NCI-H187 (cell line): ENCODE results near the gene ASAP2.
"Not testable (repeated sequence)": the region's sequence is repeated elsewhere in the genome, so short reads cannot be mapped to it uniquely, and the experiment has no call there.

ENCODE experiments used
- DNase-seq, 2 experiments: peaks; one replicate each; lab custom pipeline; 2025; lab: John Stamatoyannopoulos, UW

Gene ASAP2

DNA sequence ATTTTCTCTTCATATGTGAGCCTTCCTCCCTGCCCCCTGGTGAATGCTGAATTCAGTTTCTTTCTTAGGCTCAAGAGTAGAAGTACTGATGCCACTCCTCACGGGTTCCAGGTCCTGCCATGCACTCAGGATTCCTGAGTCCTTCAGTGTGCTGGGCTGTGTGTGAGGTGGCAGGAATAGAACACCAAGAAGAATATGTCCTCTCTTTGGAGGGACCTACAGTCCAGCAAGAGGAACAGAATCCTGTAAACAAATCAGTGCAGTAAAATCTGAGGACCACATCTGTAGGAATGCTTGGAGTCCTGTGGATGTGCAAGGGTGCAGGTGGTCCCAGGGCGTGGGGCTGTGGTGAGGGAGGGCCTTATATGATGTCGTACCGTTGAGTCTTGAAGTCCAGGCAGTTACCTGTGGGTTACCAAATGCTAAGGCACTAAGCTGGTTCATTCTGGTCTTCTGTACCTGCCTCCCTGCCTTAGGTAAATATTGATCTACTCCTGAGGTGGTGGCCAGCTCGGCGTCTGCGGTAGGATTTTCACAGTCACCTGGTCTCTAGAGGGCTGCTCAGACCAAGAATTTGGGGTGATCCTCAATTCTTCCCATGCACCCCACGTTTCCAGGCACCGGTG is 5.5 kb downstream of the ASAP2 start:
- DNase-seq: no peak

DNA sequence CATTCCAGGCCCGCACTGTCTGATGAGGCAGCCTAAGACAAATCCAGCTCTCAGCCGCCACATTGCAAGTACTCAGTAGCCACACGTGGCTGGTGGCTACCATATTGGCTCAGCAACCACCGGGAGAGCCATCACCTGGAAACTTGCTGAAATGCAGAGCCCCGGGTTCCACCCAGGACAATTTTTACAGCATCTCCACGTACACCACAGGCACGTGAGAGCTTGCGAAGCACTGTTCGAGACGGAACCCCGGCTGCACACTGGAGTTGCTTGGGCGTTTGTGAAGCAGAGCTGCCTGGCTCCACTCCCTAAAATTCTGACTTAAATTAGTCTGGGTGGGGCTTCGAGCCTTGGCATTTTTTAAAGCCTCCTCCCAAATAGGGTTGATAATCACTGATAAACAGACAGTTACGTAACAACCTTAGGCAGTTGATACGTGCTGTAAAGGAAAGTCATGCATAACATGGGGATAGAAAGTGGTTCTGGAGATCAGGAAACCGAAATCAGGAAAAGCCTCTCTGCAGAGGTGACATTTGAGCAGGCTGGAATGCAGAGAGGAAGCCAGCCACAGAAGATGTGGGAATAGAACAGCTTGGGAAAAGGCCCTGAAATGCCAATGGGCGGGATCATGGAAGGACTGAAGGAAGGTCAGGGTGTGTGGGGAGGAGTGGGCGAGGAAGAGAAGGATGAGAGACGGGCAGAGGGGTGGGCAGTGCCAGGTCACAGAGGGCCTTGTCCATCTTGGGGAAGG is 6.2 kb downstream of the ASAP2 start:
- DNase-seq: no peak

DNA sequence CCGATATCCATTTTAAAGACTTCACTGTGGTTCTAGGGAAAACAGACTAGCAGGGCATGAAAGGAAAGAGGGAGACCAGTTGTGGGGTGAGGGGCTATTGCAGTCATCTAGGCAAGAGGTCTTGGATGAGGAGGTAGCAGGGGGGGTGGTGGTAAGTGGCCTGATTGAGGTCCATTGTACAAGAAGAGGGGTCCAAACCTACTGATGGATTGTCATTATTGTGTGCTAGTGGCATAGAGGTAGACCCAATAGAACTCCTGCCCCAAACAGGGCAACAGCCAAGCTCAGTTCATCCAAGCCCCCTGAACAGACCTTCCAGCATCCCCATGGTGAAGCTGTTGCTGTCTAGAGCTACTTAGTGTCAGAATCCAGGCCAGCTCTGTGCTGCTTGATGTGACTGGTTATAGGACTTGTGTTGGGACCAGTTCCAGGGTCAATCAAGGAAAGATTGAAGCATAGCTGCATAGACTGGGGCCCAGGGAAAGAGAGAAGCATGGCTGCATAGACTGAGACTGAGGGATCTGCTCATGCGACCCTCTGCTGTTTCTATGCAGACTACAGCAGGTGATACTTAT is 7.0 kb downstream of the ASAP2 start:
- DNase-seq: no peak

DNA sequence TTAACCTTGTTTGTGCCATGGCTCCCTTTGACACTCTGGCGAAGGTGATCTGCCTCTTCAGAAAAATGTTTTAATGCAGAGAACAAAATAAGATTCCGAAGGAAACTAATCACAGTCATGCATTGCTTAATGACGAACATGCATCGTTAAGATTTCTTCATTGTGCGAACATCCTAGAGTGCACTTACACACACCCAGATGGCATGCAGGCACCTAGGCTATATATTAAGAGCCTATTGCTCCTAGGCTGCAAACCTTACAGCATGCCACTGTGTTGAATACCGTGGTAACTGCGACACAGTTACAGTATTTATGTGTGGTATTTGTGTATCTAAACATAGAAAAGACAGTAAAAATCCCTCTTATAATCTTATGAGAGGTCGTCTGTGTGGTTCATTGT is 8.3 kb downstream of the ASAP2 start:
- DNase-seq: peak in 1 of 2 experiments; percentile 33

DNA sequence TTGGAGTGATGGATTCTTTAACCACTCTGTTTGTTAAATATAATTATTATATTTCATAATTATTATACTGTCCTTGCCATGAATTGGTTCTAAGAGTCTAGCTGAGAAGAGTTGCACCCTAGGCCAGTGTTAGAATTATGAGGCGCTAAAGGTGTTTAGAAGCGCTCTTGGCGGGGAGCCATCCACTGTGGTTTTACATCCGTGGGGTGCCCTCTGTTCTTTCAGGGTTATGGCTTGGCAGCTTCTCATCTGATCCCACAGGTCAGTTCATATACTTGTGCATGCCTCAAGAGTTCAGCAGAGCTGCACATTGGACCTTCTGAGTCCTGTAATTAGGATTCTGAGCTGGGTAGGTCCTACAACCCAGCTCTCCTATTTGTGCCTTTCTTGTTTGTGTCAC is 9.1 kb downstream of the ASAP2 start:
- no peak for DNase-seq

DNA sequence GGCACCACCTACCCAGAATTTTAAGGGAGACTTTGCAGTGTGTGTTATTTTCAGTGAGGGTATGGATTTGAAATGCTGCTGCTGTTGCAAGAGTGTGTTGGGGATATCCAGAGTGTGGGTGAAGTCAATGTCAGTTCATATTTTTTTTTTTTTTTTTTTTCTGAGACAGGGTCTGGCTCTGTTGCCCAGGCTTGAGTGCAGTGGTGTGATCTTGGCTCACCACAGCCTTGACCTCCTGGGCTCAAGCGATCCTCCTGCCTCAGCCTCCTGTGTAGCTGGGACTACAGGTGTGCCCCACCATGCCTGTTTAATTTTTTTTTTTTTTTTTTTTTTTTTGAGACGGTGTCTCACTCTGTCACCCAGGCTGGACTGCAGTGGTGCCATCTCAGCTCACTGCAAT is 9.5 kb downstream of the ASAP2 start:
- DNase-seq: not testable (repeated sequence)

DNA sequence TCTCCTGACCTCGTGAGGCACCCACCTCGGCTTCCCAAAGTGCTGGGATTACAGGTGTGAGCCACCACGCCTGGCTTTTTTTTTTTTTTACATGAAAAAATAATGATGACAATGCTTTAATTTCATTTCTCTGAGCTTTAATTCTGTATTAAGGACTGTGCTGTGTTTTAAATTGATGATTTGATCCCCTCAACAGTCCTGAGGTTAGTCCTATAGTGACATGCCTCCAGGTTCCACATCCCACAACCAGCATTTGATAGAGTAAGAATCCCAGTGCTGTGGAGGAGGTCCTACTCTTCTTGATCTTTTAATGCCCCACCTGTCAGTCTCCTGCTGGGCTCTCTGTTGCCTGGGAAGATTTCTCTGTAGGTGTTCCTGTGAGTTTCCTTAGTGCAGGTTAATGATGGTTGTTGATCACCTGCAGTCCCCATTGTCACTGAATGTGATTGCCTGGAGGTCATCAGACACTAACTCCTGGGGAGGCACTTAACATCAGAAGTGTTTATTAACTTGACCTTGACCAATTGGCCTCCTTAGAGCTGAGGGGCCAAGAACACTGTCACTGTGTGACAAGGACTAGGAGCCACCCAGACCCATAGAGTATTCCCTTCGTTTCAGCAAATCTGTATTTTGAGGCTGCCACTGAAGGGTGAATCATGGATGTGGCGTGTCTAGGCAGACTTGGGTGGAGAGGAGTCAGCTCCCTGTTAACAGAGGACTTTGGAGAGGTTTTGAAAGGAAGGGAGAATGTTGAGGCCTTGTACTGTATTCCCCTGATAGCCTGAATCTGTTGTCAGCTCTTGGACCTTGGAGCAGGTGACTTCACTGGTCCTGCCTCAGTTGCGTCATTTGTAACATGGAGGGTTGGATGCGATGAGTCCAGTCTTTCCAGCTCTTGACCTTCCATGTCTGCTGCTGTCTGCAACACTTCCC is 11.5 kb downstream of the ASAP2 start:
- DNase-seq: no peak

DNA sequence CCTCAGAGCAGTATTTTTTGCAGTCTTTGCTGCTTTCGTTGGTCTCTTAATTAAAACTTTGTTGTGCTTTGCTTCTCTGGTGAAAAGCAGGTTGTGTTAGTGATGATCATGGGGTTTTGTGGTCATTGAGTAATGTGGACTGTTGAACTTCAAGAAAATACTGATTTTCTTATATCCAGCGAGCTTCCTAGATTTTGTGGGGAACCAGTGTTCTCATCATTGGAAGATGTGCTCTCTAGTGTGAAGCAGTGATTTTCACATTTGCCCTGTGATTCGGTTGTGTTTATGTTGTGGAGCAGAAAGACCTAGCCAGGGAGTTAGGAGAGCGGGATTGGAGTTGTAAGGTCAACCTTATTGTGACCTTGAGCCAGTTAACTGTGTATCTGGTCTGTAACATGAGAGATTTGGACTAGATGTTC is 12.4 kb downstream of the ASAP2 start:
- DNase-seq: no peak

DNA sequence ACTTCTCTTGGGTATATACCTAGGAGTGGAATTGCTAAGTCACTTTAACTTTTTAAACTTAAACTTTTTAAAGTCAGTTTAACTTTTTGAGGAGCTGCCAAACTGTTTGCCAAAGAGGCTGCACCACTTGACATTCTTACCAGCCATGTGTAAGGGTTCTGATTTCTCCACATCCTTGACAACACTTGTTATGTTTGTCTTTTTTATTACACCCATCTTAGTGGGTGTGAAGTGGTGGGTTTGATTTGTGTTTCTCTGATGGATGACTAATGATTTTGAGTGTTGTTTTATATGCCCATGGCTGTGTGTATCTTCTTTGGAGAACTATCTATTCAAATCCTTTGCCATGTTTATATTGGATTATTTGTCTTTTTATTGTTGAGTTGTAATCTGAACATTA is 13.6 kb downstream of the ASAP2 start:
- DNase-seq: no peak

DNA sequence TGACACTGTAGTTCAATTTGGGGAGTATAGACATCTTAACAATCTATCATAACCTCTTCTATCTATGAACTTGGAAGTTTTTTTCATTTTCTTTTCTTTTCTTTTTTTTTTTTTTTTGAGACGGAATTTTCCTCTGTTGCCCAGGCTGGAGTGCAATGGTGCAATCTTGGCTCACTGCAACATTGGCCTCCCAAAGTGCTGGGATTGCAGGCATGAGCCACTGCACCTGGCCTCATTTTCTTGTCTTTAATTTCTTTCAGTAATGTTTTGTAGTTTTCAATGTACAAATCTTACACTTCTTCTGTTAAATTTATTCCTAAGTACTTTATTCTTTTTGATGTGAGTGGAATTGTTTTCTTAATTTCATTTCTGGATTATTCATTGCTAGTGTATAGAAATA is 14.6 kb downstream of the ASAP2 start:
- DNase-seq: no peak

DNA sequence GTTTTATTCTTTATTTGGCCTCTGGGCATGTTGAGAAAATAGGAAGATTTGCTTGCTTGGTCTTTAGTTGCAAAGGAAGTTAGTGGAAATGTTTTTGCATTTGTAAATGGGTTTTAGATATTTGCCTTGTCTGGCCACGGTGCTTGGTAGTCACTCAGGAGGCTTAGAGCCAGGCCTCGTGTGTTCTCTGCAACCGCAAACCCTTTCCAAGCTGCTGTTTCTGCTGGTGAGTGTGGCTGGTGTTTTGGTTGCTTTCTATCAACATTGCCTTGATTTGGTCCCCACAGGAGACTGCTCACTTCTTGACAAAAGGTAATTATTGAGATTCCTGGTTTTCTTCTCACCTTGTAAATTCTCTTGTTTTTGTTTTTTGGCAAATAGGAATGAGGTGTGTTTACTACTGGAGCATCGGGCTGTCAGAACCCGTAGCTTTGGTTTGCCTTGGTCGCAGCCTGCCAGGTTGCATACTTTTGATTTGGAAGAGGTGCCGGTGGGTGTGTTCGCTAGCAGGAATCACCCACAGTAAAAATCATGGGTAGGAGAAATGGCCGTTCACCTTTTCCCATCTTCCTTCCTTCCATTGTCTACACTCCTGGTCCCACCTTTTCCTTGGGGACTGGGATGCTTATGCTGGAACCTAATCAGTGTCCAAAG is 15.8 kb downstream of the ASAP2 start:
- no peak for DNase-seq

DNA sequence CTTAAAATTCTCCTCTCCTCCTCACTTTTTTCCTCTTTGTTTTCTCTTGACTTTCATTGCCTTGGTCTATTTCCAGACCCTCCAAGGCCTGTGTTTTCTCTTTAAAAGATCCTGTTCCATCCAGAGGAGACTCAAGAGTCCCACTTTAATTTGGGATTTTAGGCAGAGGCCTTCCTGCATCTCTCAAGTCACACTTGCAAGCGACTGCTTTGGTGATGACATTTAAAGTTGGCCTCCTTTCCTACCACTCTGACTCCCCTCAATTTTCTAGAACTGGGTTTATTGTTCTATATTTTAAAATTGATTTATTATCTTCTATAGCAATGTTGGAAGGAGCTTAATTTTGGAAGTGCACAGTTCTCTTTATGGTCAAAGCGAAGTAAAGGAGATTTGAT is 16.3 kb downstream of the ASAP2 start:
- no peak for DNase-seq

DNA sequence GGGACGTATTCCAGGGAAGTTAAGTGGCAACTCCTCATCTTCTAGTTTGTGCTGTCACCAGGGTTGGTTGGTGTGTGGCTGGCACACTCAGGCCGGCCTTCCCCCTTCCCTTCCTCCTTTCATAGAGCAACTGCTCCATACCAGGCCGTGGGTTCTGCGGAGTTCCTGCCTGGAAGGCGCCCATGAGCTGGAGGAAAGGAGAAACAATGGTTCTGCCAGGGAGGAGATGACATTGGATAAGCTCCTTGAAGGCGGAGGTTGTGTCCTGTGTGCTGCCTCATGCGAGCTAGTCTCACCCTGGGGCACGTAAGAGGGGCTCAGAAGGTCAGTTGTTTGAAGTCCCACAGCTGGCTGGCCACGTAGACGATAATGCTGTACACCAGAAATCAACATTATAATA is 19.2 kb downstream of the ASAP2 start:
- DNase-seq: no peak

DNA sequence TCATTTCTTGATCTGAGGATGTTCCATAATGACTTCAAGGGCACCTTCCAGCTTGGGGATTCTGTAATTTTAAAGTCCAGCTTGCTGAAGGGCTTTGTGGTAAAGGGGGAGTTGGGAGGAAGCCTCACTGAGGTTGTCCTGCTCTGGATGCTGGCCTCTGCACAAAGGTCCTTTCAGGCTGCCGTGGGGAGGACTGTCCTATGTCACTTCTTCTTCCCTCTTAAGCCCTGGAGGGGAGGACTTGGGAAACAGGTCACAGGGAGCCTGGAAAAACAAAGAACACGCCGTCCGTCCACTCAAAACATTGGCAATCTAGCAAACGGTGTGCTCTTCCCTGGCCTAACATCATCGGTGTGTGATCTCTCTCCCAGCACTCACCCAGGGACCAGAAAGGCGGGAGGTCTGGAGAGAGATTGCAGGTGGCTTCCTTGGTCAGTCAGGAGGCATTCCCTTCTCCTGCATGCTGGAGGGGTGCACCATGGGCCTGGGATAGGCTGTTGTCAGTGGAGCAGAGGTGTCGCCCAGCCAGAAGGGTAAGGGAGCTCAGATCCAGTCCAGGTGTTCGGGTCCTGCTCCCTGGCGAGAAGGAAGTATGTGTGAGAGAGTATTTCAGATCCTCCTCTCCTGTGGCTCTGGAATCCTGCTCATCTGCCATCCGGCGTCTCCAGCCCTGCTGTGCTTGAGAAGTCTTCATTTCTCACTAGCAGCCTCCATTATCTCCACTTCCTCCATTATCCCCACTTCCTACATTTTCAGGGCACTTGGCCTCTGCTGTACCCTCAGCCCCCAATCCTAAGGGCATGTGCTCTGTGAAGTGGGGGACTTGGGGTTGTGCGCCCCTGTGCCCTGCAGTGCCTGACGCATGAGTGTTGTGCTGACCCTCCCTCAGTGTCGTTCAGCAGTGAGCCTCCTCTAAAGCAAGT is 20.1 kb downstream of the ASAP2 start:
- DNase-seq: no peak

DNA sequence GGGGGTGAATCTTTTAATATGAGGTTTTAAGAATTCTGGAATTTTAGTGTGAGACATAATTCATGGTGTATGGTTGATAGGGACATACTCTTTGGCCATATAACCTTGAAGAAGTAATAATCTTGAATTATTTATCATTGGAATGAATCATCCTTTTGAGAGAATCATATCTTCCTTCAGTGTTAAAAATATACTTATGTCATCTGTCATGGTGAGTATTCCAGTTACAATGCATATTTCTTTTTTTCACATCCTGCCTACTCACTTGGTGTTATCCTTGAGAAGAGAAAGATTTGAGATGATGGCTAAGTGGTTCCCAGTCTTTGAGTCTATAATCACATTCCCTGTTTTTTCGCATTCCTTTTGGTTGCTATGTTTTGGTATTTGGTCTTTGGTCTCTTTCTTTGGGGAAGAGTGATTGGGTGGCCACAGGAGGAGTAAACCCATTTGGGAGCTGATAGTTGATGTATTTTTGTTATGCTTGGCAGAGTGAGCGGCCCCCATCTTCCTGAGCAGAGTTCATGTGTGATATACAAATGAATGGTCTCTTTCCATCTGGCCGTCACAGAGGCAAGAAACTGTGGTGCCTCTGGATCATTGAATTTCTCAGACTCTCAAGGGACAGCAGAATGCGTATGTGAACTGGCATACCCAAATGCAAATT is 21.6 kb downstream of the ASAP2 start:
- DNase-seq: no peak

DNA sequence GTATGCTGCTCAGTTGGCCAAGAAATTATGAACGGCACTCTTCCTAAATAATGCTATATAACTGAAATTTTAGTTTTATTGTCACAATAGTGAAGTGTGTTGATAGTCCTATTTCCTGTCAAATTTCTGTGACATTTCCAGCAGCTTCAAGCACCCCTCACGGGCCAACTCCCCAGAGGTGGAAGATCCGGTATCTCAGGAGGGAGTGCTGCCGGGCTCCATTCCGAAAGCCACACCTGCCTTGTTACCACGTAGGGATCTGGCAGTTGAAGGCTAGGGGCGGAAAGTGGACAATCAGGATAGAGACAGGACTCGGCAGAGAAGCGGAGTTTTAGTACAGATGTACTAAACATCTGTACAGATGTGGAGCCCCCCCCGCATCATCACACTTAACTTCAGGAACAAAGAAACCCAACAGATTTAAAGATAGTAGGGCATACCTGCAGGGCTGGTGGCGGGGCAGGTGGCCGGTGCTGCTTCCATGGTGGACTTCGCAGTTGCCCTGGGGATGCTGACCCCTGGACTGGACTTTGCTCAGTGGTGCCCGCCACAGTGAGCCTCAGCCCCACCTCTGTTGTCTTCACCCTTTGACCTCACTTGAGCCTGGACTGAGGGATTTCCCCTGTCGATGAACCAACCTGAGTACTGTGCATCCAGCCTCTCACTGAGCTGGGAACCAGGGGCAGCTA is 22.3 kb downstream of the ASAP2 start:
- no peak for DNase-seq

DNA sequence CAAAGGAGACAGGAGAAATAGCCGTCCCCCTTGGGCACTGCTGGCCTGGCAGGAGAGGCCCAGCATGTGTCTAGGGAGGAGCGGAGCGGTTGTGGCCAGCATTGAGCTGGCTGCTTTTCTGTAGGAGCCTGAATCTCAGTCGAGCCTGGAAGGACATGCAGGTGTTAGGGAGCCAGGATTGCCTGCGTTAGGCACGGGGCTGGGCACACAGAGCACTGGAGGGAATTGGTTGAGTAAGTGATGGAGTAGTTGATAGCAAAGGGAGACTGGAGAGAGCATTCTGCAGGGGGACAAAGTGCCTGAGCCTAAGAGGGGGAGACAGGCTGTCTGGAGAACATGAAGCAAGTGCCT is 22.8 kb downstream of the ASAP2 start:
- DNase-seq: no peak

DNA sequence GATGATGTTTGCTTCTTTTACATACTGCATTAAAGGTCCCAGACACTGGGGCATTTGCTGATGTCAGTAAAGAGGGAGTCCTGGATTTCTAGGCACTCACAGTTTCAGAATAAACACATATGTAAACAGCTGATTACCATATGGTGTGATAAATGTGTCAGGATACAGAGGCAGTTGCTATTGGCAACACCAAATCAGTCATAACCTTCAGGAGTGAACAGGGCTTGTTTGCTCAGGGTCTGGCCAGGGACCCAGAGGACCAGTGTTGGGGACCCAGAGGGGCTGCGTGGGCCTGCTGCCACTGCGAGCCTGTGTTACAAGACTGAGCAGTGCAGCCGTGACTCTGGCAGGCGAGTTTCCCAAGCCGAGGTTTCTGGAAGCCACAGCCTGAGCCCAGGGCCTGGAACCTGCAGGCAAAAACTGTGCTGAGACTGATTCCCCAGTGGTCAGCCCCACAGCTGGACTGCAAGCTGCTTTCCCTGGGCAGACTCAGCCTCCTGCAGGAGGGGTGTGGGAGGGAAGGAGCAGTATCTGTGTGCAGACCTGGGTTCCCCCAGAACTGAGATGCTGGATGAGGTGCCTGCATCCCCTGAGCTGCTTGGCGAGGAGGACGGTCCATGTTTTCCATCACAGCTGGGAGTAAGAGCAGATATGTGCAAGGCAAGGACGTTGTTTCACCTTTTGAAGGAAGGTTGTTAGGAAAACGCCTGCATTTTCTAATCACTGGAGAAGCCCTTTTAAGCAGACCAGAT is 23.6 kb downstream of the ASAP2 start:
- no peak for DNase-seq

DNA sequence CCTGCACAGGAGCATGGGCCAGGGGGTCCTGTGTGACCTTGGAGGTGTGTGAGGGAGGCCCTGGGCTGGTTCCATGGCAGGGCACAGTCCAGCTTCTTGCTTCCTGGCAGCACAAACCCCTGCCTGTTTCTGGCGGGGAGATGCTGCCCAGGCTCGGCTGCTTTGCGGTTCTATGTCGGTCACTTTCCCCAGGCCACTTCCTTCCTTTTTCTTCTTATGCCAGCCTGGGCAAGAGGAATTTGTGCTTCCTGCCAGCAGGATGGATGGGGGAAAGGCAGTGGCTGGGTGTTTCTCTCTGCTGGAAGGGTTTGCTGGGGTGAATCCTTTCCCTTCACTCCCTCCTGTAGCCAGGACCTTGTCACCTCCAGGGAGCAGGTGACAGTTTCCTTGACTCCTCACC is 24.3 kb downstream of the ASAP2 start:
- no peak for DNase-seq
